BJ (cell line): ENCODE measurements around the gene S100A6. TPM values are rescaled to one million over a fixed set of nuclear protein-coding genes. Genes with fewer than 3 reads are reported as not detected.
"Not testable (repeated sequence)": the region's sequence is repeated elsewhere in the genome, so short reads cannot be mapped to it uniquely, and the experiment has no call there.

Source experiments
- CTCF ChIA-PET: fragments of 350-600 bp; formaldehyde crosslinking; extraction: SDS; loops from one replicate; lab custom pipeline; 2021; ENCODE audit warnings: antibody characterized with exemption, inconsistent platforms; lab: Yijun Ruan, JAX
- POLR2A ChIA-PET: fragments of 300-600 bp; sonication (Branson Sonifier 250); formaldehyde crosslinking; extraction: SDS; loops from one replicate; lab custom pipeline; 2021; ENCODE audit warnings: antibody characterized with exemption; lab: Charles Lee
- DNase-seq: peaks from one replicate; pipeline ENCODE4 v3.0.0-alpha.2; 2011; ENCODE audit warnings: low read depth
- H3K27me3 ChIP-seq: 2 replicates; pipeline ENCODE4 v1.6.0; 2011; ENCODE audit warnings: low read length; ENCODE audit not compliant: control insufficient read depth, insufficient read depth
- H3K36me3 ChIP-seq: 2 replicates; pipeline ENCODE4 v1.5.1; 2011; ENCODE audit warnings: low read length; ENCODE audit not compliant: control insufficient read depth, insufficient read depth
- H3K4me3 ChIP-seq: 2 replicates; pipeline ENCODE4 v1.5.1; 2011; ENCODE audit warnings: low read depth, mild to moderate bottlenecking, control low read depth, low read length
- polyA plus RNA-seq: library from polyadenylated mRNA; depleted of rRNA; stranded (reverse); fragments of >200 nt; gene quantifications from 2 replicates; pipeline ENCODE4 v1.2.3, GENCODE V29; 2011
- TF ChIP-seq, protein P1 (sequence below): IDR thresholded peaks from 2 replicates; pipeline ENCODE4 v1.5.1; 2011; ENCODE audit warnings: low read depth, mild to moderate bottlenecking, control low read depth, inconsistent platforms, low read length, moderate library complexity; ENCODE audit not compliant: insufficient read depth

S100A6 gene
- polyA plus RNA-seq, 1 experiment: 1,308 TPM

DNA sequence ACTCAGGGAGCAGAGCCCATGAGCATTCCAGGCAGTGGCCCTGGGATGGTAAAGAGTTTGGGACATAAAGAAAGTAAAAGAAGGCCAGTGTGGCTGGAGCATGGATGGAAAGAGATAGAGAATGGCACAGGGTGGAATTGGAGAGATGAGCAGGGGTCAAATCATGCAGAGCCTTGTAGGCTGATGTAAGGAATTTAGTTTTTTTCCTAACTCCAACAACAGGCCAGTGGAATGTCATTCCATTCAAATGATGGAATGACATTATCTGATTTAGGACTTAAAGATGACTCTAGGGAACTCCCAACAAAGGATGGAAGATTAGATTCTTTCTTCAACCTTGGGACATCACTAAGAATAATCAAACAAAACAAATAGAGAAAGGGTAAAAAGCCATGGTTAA is 42.7 kb upstream of the S100A6 start:
- ChIA-PET CTCF (interaction anchor here (0.9 to 4.2 kb wide), 7 partner anchors 10 to 84 kb away, joined by 3 to 26 read pairs (median 4); partner anchors contain the start of genes S100A13 and S100A14), POLR2A (interaction anchor here (0.6 to 0.7 kb wide), 2 partner anchors 32 to 43 kb away, joined by 3 read pairs; partner anchors contain the start of gene S100A6)
- Histone ChIP-seq H3K36me3 (no peaks in the 10 kb centered on the region), H3K27me3 (no peaks in the 10 kb centered on the region), H3K4me3 (no peak overlapping the region)
- TF ChIP-seq, protein P1, sequence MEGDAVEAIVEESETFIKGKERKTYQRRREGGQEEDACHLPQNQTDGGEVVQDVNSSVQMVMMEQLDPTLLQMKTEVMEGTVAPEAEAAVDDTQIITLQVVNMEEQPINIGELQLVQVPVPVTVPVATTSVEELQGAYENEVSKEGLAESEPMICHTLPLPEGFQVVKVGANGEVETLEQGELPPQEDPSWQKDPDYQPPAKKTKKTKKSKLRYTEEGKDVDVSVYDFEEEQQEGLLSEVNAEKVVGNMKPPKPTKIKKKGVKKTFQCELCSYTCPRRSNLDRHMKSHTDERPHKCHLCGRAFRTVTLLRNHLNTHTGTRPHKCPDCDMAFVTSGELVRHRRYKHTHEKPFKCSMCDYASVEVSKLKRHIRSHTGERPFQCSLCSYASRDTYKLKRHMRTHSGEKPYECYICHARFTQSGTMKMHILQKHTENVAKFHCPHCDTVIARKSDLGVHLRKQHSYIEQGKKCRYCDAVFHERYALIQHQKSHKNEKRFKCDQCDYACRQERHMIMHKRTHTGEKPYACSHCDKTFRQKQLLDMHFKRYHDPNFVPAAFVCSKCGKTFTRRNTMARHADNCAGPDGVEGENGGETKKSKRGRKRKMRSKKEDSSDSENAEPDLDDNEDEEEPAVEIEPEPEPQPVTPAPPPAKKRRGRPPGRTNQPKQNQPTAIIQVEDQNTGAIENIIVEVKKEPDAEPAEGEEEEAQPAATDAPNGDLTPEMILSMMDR: no peak
- DNase-seq: no peak

DNA sequence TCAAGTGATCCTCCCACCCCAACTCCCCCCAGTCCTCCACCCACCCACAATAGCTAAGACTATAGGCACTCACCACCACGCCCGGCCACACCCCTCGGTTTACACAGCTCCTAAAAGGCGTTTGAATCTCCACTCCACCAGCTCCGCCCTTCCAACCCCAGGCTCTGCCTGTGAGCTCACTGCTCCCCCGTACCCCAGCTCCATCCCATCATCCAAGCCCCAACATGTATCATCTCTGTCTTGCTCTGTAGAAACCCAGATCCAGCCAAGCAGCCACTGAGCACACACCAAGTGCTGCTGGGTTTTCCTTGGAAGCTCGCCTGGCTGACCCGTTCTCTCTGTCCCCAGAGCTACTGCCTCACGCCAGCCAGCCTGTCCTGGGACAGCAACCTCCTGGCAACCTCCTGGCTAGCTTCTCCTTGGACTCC is 41.8 kb upstream of the S100A6 start:
- no peak overlapping the region for H3K4me3 ChIP-seq
- ChIA-PET CTCF (interaction anchor here (1.0 to 4.2 kb wide), 11 partner anchors 8 to 83 kb away, joined by 3 to 26 read pairs (median 4); partner anchors contain the start of genes CHTOP, S100A13, S100A14 and S100A6), POLR2A (no interaction called here)
- TF ChIP-seq, protein P1: no peak
- no peaks in the 10 kb centered on the region for H3K27me3 ChIP-seq
- DNase-seq: no peak
- no peaks in the 10 kb centered on the region for H3K36me3 ChIP-seq

DNA sequence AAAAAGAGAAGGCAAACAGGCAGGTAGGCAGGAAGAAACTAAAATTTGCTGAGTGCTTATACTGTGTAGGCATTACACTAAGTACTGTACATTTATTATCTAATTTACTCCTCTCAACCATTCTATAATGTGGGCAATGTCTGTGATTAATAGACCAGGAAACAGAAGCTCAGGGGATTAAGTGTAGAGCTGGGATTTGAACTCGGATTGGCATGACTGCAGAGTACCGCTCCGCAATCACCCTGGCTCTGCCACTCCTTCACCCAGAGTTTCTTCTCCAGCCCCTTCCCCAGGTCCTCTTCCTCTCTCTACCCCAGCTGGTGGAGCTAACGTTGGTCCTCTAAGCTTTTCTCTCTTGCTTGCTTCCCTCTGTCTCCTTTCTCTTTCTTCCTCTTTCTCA is 41.3 kb upstream of the S100A6 start:
- H3K4me3 ChIP-seq: no peak overlapping the region
- CTCF ChIA-PET: interaction anchor here (1.0 to 4.2 kb wide), 8 partner anchors 7 to 82 kb away, joined by 3 to 26 read pairs (median 4); partner anchors contain the start of genes CHTOP, S100A14 and S100A6
- POLR2A ChIA-PET: no interaction called here

DNA sequence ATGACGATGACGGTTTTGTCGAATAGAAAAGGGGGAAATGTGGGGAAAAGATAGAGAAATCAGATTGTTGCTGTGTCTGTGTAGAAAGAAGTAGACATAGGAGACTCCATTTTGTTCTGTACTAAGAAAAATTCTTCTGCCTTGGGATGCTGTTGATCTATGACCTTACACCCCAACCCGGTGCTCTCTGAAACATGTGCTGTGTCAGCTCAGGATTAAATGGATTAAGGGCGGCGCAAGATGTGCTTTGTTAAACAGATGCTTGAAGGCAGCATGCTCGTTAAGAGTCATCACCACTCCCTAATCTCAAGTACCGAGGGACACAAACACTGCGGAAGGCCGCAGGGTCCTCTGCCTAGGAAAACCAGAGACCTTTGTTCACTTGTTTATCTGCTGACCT is 39.7 kb upstream of the S100A6 start:
- H3K36me3 ChIP-seq, DNase-seq, H3K27me3 ChIP-seq, H3K4me3 ChIP-seq, POLR2A ChIA-PET: not testable (repeated sequence)
- CTCF ChIA-PET: interaction anchor here (0.8 to 4.2 kb wide), 5 partner anchors 17 to 43 kb away, joined by 3 to 26 read pairs (median 3); partner anchors contain the start of gene S100A14

More for the DNA sequence above, 41.3 kb upstream of the S100A6 start:
- TF ChIP-seq, protein P1: no peak
- no peaks in the 10 kb centered on the region for H3K27me3 ChIP-seq
- H3K36me3 ChIP-seq: no peaks in the 10 kb centered on the region
- DNase-seq: no peak

DNA sequence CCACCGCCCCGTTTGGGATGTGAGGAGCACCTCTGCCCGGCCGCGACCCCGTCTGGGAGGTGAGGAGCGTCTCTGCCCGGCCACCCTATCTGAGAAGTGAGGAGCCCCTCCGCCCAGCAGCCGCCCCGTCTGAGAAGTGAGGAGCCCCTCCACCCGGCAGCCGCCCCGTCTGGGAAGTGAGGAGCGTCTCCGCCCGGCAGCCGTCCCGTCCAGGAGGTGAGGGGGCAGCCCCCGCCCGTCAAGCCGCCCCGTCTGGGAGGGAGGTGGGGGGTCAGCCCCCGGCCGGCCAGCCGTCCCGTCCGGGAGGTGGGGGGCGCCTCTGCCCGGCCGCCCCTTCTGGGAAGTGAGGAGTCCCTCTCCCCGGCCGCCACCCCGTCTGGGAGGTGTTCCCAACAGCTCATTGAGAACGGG is 39.3 kb upstream of the S100A6 start:
- H3K27me3 ChIP-seq, H3K4me3 ChIP-seq, DNase-seq, H3K36me3 ChIP-seq, POLR2A ChIA-PET: not testable (repeated sequence)
- CTCF ChIA-PET: interaction anchor here (4.2 kb wide), 1 partner anchor 43 kb away, joined by 26 read pairs; the partner anchor contains the start of gene S100A14

DNA sequence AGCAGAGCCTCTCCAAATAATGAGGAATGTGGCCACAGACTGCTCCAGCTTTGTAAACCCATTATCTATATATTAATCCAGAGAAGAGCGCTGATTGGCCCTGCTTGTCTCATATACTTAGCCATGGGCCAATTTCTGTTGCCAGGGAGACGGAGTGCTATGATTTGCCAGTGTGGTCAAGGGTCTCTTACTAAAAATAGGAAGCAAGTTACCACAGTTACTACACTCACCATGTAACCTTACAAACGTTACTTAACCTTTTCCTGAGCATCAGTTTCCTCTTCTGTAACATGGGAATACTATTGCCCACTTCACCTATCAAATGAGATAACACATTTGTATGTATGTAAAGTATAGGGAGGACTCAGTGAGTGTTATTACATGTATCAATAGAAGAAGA is 37.6 kb upstream of the S100A6 start:
- H3K4me3 ChIP-seq: no peak overlapping the region
- POLR2A ChIA-PET: no interaction called here
- TF ChIP-seq, protein P1: no peak
- no peaks in the 10 kb centered on the region for H3K36me3 ChIP-seq
- CTCF ChIA-PET: interaction anchor here (0.9 to 6.5 kb wide), 20 partner anchors 8 to 224 kb away, joined by 3 to 223 read pairs (median 8); partner anchors contain the start of genes CHTOP, S100A1, S100A13 and S100A14
- no peak for DNase-seq
- H3K27me3 ChIP-seq: no peaks in the 10 kb centered on the region
